Activated CD4-positive, alpha-beta T cell treated with anti-CD3 and anti-CD28 coated beads, Interleukin-2, amount 50 U/mL, for 1 hour (primary cell): ENCODE measurements around the gene THBS4.

Experiments
- DNase-seq: peaks from one replicate; pipeline ENCODE4 v3.0.0-alpha.2; 2020

THBS4 gene

DNA sequence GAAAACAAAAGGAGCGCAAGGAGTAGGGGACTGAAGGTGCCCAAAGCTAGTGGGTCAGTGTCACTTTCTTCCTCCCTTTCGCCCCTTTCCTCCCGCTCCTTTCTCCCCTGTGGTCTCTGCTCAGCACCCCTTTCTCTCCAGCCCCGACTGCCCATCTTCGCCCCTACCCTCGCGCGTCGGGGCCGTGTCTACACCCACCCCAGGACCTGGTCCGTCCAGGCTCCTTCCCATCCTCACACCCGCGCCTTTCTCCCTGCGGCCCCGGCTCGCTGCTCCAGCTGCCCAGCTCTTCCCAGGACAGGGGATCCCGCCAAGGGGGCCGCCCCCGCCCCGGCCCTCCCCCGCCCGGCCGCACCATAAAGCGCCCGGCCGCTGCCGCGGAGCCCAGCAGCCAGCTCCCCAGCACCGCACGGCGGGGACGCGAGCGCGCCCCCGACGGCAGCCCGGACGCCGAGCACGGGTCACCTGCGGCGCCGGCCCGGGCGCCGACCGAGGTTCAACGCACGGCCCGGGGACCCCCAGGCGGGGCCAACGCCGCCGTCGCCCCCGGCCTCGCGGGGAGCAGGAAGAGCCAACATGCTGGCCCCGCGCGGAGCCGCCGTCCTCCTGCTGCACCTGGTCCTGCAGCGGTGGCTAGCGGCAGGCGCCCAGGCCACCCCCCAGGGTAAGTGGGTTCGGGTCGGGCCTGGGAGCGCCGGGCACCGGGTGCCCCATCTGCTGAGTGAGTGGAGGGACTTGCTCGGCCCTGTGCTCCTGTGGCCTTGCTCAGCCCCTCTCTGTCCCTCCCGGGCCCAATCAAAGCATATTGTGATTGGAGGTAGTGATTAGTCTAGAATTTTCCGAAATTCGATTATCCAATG lies at the start of gene THBS4:
THBS4 (plus strand) TSS at position 387 of the 860 bp plus-strand sequence; CDS start at position 577, 190 bp downstream.
- DNase-seq, result no peak

DNA sequence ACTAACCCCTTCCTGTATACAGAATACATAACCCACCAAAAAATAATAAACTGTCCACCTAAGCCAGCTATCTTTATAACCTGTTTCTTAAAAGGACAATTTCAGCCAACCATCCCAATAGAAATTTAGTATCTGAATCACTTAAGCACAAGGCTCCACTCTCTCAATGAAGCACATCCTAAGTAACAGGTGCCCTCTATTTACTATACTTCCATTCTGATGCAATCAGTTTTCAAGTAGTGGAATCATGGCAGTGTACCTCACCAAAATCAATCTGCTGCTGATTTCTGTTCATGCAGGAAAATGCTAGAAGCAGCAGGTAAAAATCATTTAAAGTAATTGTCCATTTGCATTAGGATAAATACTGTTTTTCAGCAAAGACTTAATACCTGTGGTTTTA lies 48.9 kb upstream of the THBS4 start:
- DNase-seq, result no peak

DNA sequence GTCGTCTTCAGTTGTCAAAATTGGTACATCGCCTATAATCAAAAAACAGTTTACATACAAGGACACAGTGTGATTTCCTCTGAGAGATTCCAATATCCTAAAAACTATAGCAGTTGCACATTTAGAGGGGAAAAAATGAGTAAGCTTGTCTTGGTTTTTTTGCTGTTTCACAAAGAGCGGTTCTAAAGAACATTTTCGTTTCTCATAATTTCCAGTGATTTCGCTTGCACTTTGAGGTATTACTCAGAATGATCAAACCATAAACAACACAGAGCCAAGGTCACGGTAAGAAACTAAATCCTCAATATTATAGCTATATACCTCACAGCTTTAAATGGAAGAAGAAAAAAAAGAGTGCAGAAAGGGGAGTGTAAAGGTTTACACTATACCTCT lies 44.9 kb upstream of the THBS4 start:
- DNase-seq, result no peak

DNA sequence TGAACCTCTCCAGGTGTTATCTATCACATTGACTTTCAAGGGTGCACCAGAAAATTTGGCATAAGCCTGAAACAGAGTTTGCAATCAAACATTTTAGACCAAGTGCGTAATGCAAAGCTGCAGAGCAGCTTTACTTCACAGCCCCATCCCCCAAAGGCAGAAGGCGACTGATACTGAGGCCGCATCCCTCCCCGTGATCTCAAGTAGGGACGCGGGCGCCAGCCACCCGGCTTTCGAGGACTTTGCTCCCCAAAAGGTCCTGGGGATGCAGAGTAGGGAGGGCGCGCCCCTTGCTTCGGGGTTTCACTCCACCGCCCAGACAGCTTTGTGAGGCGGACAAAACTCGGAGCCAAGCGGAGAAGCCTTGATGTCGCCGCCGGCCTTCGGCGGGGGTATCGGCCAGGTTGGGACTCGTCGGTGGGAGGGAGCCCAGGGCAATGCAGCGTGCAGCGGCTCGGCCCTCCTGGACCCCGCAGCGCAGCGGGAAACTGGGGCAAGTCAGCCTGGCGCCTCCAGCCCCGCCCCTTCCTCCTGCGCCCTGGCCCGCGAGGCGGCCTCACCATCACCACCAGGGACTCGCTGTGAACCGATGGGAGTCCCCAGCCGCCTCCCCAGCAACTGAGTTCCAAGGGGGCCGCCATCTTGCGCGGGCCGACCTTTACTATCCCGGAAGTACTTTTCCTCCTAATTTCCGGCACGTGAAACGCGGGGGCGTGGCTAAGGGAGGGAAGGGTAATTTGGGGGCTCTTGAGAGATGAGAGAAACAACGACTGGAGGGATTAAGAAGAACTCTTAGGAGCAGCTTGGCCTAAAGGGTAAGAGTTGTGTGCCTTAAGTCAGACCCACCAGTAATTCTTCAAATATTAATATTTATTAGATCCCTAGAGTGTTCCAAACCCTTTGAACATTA lies 44.3 kb upstream of the THBS4 start, which contains the start of gene MTX3:
MTX3 (minus strand) TSS at position 665 of the 910 bp plus-strand sequence; CDS start at position 641, 24 bp downstream.
- peak; percentile 83 for DNase-seq

DNA sequence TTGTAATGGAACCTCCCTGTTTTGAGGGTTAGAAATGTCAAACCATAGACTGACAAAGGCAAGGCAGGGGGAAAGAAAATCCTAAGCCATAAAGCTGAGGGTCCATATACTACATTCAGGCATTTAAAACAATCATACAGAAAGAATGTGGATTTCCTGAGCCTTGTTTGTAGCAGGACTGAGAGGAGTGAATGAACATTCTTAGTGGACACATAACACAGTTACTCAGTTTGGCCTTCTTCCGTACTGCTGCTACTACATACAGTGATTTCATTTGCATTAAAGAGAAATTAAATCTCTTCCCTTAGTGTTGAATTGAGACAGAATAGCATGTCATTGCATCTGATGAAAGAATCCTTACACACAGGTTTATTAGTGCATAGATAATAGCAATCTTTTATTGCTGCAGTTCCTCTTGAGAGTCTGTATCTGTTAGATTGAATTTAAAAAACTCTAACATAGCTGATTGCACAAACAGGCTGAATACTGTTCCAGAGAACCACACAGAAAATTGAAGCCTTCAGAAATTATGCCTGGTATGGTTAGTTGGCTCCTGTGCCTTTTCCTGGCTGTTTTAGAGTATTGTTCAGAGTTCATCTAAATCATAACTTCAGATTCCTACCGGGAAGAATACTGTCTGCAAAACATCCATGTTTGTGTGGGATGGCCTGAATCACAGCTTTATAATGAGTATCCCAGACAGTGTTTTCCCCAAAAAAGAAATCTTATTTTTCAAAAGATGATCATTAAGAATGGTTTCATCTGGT lies 42.1 kb upstream of the THBS4 start:
- DNase-seq, result no peak

DNA sequence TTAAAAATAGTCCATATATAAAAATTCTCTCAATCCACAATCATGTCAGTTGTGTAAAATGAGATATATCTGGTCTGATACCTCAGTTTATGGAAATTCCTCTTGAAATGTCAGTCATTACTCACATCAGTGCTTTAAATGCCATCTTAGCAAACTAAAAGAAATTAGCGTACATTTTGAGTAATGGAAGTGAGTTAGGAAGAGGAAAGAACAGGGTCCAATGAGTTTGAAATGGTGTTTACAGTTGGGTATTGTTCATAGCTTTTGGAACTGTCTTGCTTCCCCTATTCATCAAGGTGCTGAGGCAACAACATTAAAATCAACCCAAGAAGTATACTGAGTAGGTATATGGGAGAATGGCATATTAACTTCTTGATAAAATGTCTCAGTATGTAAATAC lies 35.4 kb upstream of the THBS4 start:
- no peak for DNase-seq

DNA sequence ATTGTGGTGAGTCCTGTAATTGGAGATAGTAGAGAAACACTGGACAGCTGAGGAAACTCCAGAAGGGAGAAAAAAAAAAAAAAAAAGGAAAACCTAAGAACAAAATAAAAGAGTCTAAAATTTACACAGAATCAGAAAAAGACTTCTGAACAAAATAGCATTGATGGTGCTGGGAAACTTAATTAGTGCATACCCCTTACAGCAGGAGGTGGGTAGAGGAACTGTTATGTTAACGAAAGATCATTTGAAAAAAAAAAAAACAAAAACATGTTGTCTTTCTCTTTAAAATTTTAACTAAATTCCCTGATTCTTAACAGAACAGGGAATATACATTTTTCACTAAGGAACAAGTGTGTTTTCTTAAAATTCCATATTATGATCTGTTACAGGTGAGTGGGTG lies 32.5 kb upstream of the THBS4 start:
- no peak for DNase-seq

DNA sequence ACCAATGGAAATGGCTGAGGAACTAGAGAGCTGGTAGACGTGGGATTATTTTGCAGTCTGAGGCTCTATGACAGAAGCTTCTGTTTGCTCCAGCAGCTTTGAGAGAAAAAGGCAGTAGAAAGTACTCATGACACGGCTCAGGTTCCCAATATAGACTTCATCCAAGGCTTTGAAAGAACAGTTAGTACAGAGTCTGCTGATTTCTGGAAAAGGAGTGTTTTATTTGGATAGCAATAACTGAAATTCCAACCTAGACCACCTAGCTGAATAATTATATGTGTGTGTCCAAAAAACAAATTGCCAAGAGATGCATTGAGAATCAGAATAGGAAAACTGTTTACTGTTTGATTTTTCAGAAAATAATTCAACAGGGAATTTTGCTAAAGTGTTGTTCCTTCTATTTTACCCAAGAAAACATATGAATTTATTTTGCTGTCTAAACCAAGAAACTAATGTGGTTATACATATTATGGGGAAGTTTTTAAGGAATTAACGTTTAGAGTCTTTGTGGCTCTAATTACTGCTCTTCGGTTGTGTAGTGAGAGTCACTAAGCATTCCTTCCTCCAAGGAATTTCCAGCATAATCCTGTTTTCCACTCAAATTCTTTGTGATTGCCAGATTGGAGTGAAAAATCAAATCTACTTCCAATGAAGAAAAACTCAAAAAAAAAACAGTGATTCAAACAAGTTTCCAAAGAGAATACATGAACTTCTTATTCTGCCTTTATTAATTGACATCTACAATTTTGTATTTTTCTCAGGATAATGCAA lies 26.0 kb upstream of the THBS4 start:
- DNase-seq, result no peak

DNA sequence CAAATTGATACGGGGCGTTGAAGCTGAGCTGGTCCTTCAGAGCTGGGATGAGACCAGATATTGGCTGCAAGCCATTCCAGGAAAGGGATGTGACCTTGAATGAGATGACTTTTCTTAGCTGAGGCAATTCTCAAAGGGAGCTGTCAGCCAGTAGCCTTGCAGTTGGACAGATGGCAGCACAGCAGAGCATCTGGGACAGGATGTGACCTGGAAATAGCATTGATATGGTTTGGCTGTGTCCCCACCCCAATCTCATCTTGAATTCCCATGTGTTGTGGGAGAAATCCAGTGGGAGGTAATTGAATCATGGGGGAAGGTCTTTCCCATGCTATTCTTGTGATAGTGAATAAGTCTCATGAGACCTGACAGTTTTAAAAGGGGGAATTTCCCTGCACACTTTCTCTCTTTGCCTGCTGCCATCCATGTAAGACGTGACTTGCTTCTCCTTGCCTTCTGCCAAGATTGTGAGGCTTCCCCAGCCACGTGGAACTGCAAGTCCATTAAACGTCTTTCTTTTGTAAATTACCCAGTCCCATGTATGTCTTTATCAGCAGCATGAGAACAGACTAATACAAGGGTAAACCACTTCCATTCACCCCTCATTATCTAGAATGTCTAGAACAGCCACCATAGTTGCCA lies 24.3 kb upstream of the THBS4 start:
- no peak for DNase-seq

DNA sequence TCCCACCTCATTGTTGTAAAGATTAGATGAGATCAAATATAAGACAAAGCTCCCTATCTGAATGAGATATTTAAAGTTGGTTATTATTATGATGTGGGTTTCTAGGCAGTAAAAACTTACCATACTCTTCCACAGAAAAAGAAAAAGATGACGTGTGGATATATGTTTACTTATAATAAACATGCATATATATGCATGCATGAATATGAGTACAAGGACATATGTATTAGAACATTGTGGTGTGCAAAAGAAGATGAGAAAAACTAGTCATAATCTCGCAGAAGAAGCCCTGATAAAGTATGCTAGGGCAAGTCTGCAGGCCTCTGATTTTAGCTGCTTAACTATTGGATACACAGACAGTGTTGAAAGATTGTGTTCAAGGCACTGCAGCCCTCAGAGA lies 10.1 kb upstream of the THBS4 start:
- DNase-seq, result no peak

DNA sequence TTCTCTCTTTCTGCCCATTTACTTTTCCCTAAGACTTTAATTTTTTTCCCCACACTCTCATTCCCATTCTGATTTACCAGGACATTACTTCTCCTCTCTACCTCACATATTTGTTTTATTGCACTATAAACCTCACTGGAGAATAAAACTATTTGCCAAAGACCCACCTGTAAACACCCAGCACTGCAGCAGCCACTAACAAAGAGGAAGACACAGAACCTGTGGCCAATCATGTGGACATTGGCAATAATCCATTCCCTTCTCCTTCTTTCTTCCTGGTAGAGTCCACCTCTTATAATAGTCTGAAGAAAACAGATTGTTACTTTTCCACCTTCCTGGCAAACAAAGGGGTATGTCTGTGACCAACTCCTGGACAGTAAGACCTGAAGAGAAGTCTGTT lies 8.3 kb upstream of the THBS4 start:
- no peak for DNase-seq

DNA sequence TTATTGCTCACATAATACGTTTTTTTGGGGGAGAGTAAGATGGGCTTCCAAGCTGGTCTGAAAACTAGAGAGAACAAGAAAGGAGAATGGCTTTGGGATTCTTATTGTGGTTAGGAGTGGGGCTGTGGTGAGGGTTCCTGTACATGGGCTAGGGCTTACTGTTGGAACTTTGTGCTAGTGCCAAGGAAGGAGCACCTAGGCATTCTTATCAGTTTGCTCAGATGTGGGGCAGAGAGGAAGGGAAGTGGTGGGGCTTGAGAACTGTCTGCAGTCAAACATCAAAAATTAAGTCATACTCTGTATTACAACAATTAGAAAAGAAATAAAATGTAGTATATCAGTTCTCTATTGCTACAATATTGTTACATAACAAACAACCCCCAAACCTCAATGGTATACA lies 4.0 kb upstream of the THBS4 start:
- DNase-seq, result no peak

DNA sequence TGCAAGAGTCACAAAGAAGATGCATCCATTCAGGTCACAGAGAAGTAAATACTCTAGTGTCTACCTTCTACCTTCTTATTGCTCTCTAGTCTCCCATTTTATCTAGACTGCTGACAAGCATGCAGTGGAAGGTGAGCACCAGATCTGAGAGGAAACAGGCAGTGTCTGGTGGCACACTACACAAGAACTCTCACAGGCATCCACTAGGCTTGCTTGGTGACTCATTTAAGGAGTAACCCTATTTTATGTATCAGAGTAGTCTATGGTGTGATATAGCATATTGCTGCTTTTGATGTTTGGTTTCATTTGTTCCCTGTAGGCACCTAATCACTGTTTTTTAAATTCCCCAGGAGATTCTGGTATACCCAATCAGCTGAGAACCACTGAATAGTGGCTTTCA lies 1.6 kb upstream of the THBS4 start:
- DNase-seq, result no peak

DNA sequence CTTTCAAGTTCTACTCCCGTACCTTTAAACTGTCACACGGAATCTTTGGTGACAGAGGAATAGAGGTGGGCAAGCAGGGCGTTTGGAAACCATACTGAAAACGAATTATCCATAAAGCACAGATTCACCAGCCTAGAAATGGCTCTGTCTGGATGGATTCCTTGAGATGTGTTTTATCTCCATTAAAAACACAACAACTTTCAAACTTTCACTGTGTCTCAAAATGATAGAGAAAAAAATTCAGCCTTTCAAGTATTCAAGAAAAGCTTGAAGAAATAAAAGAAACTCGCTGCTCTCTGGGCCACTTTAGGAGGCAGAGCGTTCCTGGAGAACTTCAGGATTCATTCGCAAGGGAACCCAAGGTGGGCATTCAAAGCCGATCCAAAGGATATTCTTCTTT lies 589 bp upstream of the THBS4 start:
- DNase-seq, result no peak

DNA sequence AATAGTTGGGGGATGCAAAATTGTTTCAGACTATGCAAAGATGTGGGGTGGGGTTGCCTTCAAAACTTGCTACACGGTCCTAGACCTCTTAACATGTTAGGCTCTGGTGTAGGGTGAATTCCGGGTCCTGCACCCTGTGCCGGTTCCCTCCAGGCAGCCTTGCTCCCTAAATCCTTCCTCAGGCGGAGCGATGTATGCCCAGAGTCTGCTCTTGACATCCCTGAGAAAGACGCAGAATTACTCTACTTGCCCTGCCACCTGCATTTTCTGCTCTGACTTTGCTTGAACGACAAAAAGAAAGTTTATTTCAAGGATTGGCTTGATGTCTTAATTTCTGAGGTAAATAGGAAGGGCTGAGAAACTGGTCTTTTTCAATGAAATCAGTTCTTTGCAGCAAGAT lies 691 bp downstream of the THBS4 start:
- DNase-seq, result no peak

DNA sequence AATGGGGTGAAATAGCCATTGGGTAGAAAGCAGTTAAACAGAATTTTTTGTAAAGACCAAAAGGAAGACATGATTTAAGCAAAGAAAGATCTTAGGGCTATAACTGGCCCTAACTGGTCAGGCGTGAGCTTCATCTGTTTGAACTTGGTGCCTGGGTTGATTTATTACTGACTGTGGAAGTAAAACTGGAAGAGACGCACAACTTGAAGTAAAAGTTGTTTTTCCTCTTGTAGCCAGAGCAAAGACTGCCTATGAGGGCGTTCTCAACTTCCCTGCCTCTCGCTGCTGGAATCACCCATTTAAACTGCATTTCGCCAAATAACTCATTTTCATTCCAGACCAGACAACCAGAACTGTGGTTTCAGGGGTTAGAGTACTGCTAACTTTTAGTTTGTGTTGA lies 1.5 kb downstream of the THBS4 start:
- no peak for DNase-seq

DNA sequence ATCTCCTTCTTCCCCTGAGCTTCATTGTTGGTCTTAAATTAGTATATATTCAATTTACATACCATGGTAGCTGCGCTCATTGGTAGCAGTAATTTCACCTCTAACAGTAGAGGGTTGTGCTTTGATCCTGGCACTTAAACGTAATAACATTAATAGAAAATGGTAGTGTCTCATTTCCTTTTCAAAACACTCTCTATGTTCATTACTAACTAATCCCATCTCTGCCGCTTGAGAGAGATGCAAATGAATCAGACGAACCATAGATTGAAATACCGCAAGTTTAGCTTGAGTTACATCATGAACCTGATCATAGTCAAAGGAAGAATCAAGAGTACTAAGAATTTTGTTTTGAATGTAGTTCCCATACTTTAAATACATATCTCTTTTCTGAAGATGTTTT lies 2.2 kb downstream of the THBS4 start:
- no peak for DNase-seq

DNA sequence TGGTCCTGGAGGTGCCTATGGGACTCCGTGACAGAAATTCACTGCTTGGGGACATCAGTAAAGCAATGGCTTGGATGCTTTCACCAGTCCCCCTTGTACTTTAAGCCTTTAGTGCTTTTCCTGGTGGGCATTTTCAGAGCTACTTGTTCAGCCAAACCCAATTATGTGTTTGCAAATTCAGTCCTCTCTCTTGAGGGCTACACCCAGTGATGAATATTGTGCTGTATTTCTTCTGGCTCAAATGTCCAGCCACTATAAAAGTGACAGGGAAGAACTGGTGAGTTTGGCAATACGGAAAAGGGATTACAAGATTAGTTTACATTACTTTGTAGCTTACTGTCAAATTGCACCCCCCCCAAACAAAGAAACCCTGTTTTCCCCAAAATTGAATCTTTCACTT lies 4.5 kb downstream of the THBS4 start:
- no peak for DNase-seq

DNA sequence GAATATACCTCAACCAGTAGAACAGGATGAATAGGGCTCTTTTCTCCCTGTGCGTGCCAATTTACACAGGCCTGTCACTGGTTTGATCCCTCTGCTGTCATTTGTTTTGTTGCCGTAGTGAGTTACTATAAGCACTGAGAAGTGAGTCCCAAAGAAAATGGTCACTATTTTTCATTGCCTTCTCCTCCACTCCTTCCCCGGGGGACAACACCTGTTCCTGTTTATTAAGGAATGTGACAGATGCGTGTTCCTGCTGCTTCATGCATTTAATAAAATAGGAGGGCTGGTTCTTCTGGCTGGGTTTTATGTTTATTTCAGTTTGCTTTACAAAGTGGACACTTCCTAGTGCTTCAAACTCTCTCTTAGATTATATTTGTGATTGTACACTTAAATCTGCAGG lies 6.4 kb downstream of the THBS4 start:
- DNase-seq, result no peak

DNA sequence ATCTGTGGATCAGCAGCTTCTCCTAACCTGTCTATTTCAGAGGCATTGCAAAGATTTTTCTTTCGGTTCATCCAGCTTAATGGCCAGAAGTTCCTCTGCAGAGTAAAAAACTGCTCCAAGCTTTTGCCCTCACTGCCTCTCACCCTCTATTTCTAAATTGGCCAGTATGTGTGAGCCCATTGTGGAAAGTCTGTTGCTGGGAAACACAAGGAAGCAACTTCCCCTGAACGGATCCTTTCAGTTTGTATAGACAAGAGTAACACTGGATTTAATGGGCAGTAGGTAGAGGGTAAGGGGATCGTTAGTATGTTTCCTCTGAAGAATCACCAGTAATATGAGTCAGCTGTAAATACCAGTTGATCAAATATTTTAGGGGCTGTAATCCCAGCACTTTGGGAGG lies 7.2 kb downstream of the THBS4 start:
- no peak for DNase-seq

DNA sequence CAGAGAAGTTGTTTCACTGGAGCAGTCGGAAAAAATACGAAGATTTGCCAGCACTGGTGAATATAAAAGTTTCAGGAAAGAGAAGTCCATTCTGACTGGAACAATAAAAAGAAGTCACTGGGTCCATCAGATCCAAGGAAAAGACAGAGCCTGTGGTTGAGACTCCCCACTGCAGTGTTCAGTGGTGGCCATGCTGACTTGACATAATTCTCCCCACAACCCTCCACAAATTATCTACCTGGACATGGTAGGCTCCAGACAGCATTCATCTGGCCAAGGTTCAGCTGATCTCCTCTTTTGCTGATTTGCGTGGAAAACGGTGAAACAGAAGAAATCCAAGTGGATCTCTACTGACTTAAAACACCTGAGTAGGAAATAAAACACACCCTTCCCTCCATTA lies 8.0 kb downstream of the THBS4 start:
- no peak for DNase-seq
